Neuronal stem cell (in vitro differentiated cells): ENCODE results near the gene BCAN.

Experiments
- DNase-seq: peaks from one replicate; pipeline ENCODE4 v3.0.0-alpha.2; 2013; ENCODE audit warnings: low spot score
- H2AFZ ChIP-seq: one replicate; pipeline ENCODE4 v1.6.1; 2013; ENCODE audit warnings: mild to moderate bottlenecking, low read length, inconsistent platforms
- H2AK5ac ChIP-seq: 2 replicates; pipeline ENCODE4 v1.6.1; 2013; ENCODE audit warnings: low read depth, mild to moderate bottlenecking, inconsistent platforms, low read length, moderate library complexity, mixed read lengths
- H2BK120ac ChIP-seq: 2 replicates; pipeline ENCODE4 v1.6.1; 2013; ENCODE audit warnings: low read depth, mild to moderate bottlenecking, inconsistent platforms, low read length, moderate library complexity, mixed read lengths
- H2BK12ac ChIP-seq: one replicate; pipeline ENCODE4 v1.6.1; 2013; ENCODE audit warnings: low read length, inconsistent platforms
- H2BK15ac ChIP-seq: 2 replicates; pipeline ENCODE4 v1.6.1; 2013; ENCODE audit warnings: mild to moderate bottlenecking, low read length, inconsistent platforms, mixed read lengths
- H2BK5ac ChIP-seq: one replicate; pipeline ENCODE4 v1.6.1; 2013; ENCODE audit warnings: inconsistent platforms, mild to moderate bottlenecking, low read length, moderate library complexity
- H3K14ac ChIP-seq: one replicate; pipeline ENCODE4 v1.6.1; 2013; ENCODE audit warnings: low read length, inconsistent platforms
- H3K18ac ChIP-seq: 2 replicates; pipeline ENCODE4 v1.6.1; 2013; ENCODE audit warnings: low read length, inconsistent platforms
- H3K23ac ChIP-seq: 2 replicates; pipeline ENCODE4 v1.6.1; 2013; ENCODE audit warnings: low read depth, mild to moderate bottlenecking, mixed read lengths, low read length, inconsistent platforms; ENCODE audit not compliant: poor library complexity
- H3K27ac ChIP-seq: replicated peaks from 3 replicates; pipeline ENCODE4 v1.5.1; 2013; ENCODE audit warnings: low read length, inconsistent platforms
- H3K27me3 ChIP-seq, 3 experiments: 2 replicates each; pipeline ENCODE4 v1.6.1; 2013; ENCODE audit warnings: low read length in 3 of 3, mild to moderate bottlenecking in 2 of 3, inconsistent platforms in 1 of 3, low read depth in 1 of 3, mixed read lengths in 1 of 3, moderate library complexity in 1 of 3; ENCODE audit not compliant: control insufficient read depth in 3 of 3, insufficient read depth in 3 of 3
- H3K36me3 ChIP-seq, 2 donors: replicated peaks in 1 of 2; 2 replicates each; pipeline ENCODE4 v1.6.1; 2013; ENCODE audit warnings: low read length in 2 of 2; ENCODE audit not compliant: control insufficient read depth in 2 of 2, insufficient read depth in 2 of 2
- H3K4ac ChIP-seq: 2 replicates; pipeline ENCODE4 v1.6.1; 2013; ENCODE audit warnings: inconsistent platforms, mild to moderate bottlenecking, low read length, moderate library complexity
- H3K4me1 ChIP-seq, 2 donors: 1 replicate in 1 of 2; 2 replicates in 1 of 2; pipeline ENCODE4 v1.6.1; 2013; ENCODE audit warnings: low read length in 2 of 2, low read depth in 1 of 2; ENCODE audit not compliant: control insufficient read depth in 2 of 2, insufficient read depth in 1 of 2
- H3K4me2 ChIP-seq: one replicate; pipeline ENCODE4 v1.6.1; 2013; ENCODE audit warnings: mild to moderate bottlenecking, low read length, inconsistent platforms; ENCODE audit not compliant: insufficient read depth, poor library complexity, severe bottlenecking
- H3K4me3 ChIP-seq, 2 donors: 2 replicates each; pipeline ENCODE4 v1.5.1; 2013; ENCODE audit warnings: low read length in 2 of 2, mild to moderate bottlenecking in 2 of 2, inconsistent platforms in 1 of 2, moderate library complexity in 1 of 2
- H3K79me1 ChIP-seq: one replicate; pipeline ENCODE4 v1.6.1; 2013; ENCODE audit warnings: low read depth, mild to moderate bottlenecking, inconsistent platforms, low read length, moderate library complexity
- H3K9ac ChIP-seq: one replicate; pipeline ENCODE4 v1.6.1; 2013; ENCODE audit warnings: mild to moderate bottlenecking, low read depth, low read length, inconsistent platforms; ENCODE audit not compliant: poor library complexity
- H3K9me3 ChIP-seq, 2 donors: replicated peaks in 1 of 2; 2 replicates each; pipeline versions ENCODE3 to v1.6.1; 2013; ENCODE audit warnings: low read length in 2 of 2, mild to moderate bottlenecking in 2 of 2, inconsistent platforms in 1 of 2, low read depth in 1 of 2, mixed read lengths in 1 of 2, moderate library complexity in 1 of 2; ENCODE audit not compliant: control insufficient read depth in 2 of 2, insufficient read depth in 1 of 2
- H4K8ac ChIP-seq: one replicate; pipeline ENCODE4 v1.6.1; 2013; ENCODE audit warnings: low read depth, mild to moderate bottlenecking, inconsistent platforms, low read length, moderate library complexity
- H4K91ac ChIP-seq: one replicate; pipeline ENCODE4 v1.6.1; 2013; ENCODE audit warnings: low read length, low read depth, mild to moderate bottlenecking, inconsistent platforms; ENCODE audit not compliant: poor library complexity
- WGBS, 2 donors: extraction: QIAGEN DNeasy Blood & Tissue Kit; methylation state at CpG; one replicate each; pipeline ENCODE4 v1.1.7; 2013; ENCODE audit warnings: missing lambda C conversion rate in 2 of 2, mixed read lengths in 1 of 2; ENCODE audit not compliant: insufficient read length in 2 of 2, insufficient replicate concordance in 1 of 2; ENCODE audit errors: extremely low coverage in 2 of 2; 5-methylcytosine and 5-hydroxymethylcytosine counted together

Gene BCAN

GRCh38 chr1:156642265-156643048, 540 bp downstream of the BCAN start:
- DNase-seq, result no peak
- Histone ChIP-seq H2BK5ac (no peak overlapping the region), H2AK5ac (peak overlapping the region; percentile 57), H3K9ac (peak overlapping the region; percentile 89), H2BK120ac (no peak overlapping the region), H3K27ac (no peak overlapping the region), H3K9me3 (no peaks in the 10 kb centered on the region), H4K8ac (no peak overlapping the region), H3K4ac (no peak overlapping the region), H3K27me3 (peaks cover 10 to 71% (median 31%) of the 10 kb centered on the region in 3 experiments), H3K79me1 (no peaks in the 10 kb centered on the region), H3K4me1 (peaks cover 13 to 14% of the 10 kb centered on the region in 2 donors), H3K4me3 (peak overlapping the region; percentile 23 to 72), H3K4me2 (peak overlapping the region; percentile 92), H3K36me3 (peaks cover 0 to 15% of the 10 kb centered on the region in 2 donors), H3K23ac (peak overlapping the region; percentile 48), H2BK15ac (peak overlapping the region; percentile 77), H3K14ac (peak overlapping the region; percentile 50), H4K91ac (no peak overlapping the region), H2AFZ (peak overlapping the region; percentile 78), H2BK12ac (peak overlapping the region; percentile 86), H3K18ac (peak overlapping the region; percentile 86)
- no CpG with 5 or more reads among the region's 40 CpGs for WGBS, 2 donors

GRCh38 chr1:156643049-156643777, 1.3 kb downstream of the BCAN start:
- H3K18ac ChIP-seq, result no peak overlapping the region
- no peak overlapping the region for H4K8ac ChIP-seq
- no peak overlapping the region for H4K91ac ChIP-seq
- peaks cover 10 to 75% (median 27%) of the 10 kb centered on the region in 3 experiments for H3K27me3 ChIP-seq
- H3K79me1 ChIP-seq, result no peaks in the 10 kb centered on the region
- no peak overlapping the region for H2BK12ac ChIP-seq
- no peak overlapping the region for H2AK5ac ChIP-seq
- no peak overlapping the region for H2BK15ac ChIP-seq
- H3K4me2 ChIP-seq, result no peak overlapping the region
- no peak overlapping the region for H2BK5ac ChIP-seq
- H3K23ac ChIP-seq, result no peak overlapping the region
- peaks cover 12 to 13% of the 10 kb centered on the region in 2 donors for H3K4me1 ChIP-seq
- H2AFZ ChIP-seq, result no peak overlapping the region
- no CpG with 5 or more reads among the region's 7 CpGs for WGBS, 2 donors
- H2BK120ac ChIP-seq, result no peak overlapping the region
- no peak overlapping the region for H3K14ac ChIP-seq
- no peak for DNase-seq
- peaks cover 0 to 15% of the 10 kb centered on the region in 2 donors for H3K36me3 ChIP-seq
- no peak overlapping the region for H3K4ac ChIP-seq
- no peak overlapping the region for H3K4me3 ChIP-seq
- H3K9me3 ChIP-seq, result peaks cover 0 to 2% of the 10 kb centered on the region in 2 donors
- H3K27ac ChIP-seq, result no peak overlapping the region
- no peak overlapping the region for H3K9ac ChIP-seq

- Histone ChIP-seq H3K27me3 (peaks cover 10 to 80% (median 22%) of the 10 kb centered on the region in 3 experiments), H3K23ac (no peak overlapping the region), H3K4me3 (peak overlapping the region in 1 of 2 donors; percentile 29), H3K14ac (no peak overlapping the region), H2BK12ac (no peak overlapping the region), H2BK5ac (no peak overlapping the region), H2AFZ (no peak overlapping the region), H3K4ac (no peak overlapping the region), H3K27ac (no peak overlapping the region), H2BK15ac (no peak overlapping the region), H3K4me1 (peaks cover 12 to 13% of the 10 kb centered on the region in 2 donors), H3K9ac (no peak overlapping the region), H3K18ac (no peak overlapping the region), H2BK120ac (no peak overlapping the region), H4K8ac (no peak overlapping the region), H3K79me1 (no peaks in the 10 kb centered on the region), H3K4me2 (no peak overlapping the region), H3K9me3 (peaks cover 0 to 2% of the 10 kb centered on the region in 2 donors), H4K91ac (no peak overlapping the region), H2AK5ac (no peak overlapping the region), H3K36me3 (peaks cover 0 to 15% of the 10 kb centered on the region in 2 donors)
- DNase-seq, result no peak
- WGBS, 2 donors, result no CpG with 5 or more reads among the region's 7 CpGs
Measured at GRCh38 chr1:156643778-156644092, 1.8 kb downstream of the BCAN start.

- Histone ChIP-seq H2BK120ac (no peak overlapping the region), H2BK12ac (no peak overlapping the region), H3K4me2 (no peak overlapping the region), H3K23ac (no peak overlapping the region), H3K27ac (no peak overlapping the region), H3K79me1 (no peaks in the 10 kb centered on the region), H4K8ac (no peak overlapping the region), H4K91ac (no peak overlapping the region), H3K4me3 (no peak overlapping the region), H3K36me3 (peaks cover 0 to 15% of the 10 kb centered on the region in 2 donors), H2BK5ac (no peak overlapping the region), H3K14ac (no peak overlapping the region), H3K4me1 (peaks cover 12 to 13% of the 10 kb centered on the region in 2 donors), H3K9ac (peak overlapping the region; percentile 34), H2AK5ac (no peak overlapping the region), H3K9me3 (peaks cover 0 to 2% of the 10 kb centered on the region in 2 donors), H3K18ac (no peak overlapping the region), H3K4ac (no peak overlapping the region), H2BK15ac (no peak overlapping the region), H3K27me3 (peaks cover 10 to 83% (median 19%) of the 10 kb centered on the region in 3 experiments), H2AFZ (no peak overlapping the region)
- no CpG with 5 or more reads among the region's 3 CpGs for WGBS, 2 donors
- no peak for DNase-seq
Measured at GRCh38 chr1:156644146-156644545, 2.2 kb downstream of the BCAN start.
